Nephron (organoid): Measurements from ENCODE around the gene PDE4B.
"Not testable (repeated sequence)": the region's sequence is repeated elsewhere in the genome, so short reads cannot be mapped to it uniquely, and the experiment has no call there.

Experiments
- H3K27ac Mint-ChIP-seq, 3 experiments: 2 replicates each; pipeline ENCODE4 v1.8.0; 2020; ENCODE audit warnings: mixed read lengths in 3 of 3, mild to moderate bottlenecking in 2 of 3, moderate library complexity in 1 of 3
- H3K27me3 Mint-ChIP-seq: 2 replicates; pipeline ENCODE4 v1.8.0; 2021; ENCODE audit warnings: low read depth, mild to moderate bottlenecking, moderate library complexity, mixed read lengths
- H3K36me3 Mint-ChIP-seq: 2 replicates; pipeline ENCODE4 v1.8.0; 2020; ENCODE audit warnings: low read depth, mixed read lengths
- H3K4me1 Mint-ChIP-seq: 2 replicates; pipeline ENCODE4 v1.8.0; 2020; ENCODE audit warnings: mixed read lengths
- H3K4me3 Mint-ChIP-seq, 3 experiments: 2 replicates each; pipeline ENCODE4 v1.8.0; 2020; ENCODE audit warnings: mild to moderate bottlenecking in 3 of 3, mixed read lengths in 3 of 3, moderate library complexity in 2 of 3
- H3K9me3 Mint-ChIP-seq: 2 replicates; pipeline ENCODE4 v1.8.0; 2020; ENCODE audit warnings: mixed read lengths
- TF ChIP-seq, protein P1 (sequence below), 3 experiments: fragments of 200-600 bp; sonication (generic); IDR thresholded peaks; one replicate each; pipeline ENCODE4 v1.5.0; 2021; ENCODE audit warnings: antibody characterized with exemption in 3 of 3; ENCODE audit not compliant: unreplicated experiment in 3 of 3

PDE4B gene

GRCh38 chr1:66132324-66132723 is 339.6 kb downstream of the PDE4B start:
- no peaks in the 10 kb centered on the region for H3K9me3 Mint-ChIP-seq
- H3K36me3 Mint-ChIP-seq = no peaks in the 10 kb centered on the region
- H3K4me1 Mint-ChIP-seq = no peaks in the 10 kb centered on the region
- H3K27me3 Mint-ChIP-seq = no peaks in the 10 kb centered on the region
- H3K27ac Mint-ChIP-seq = no peak overlapping the region
- TF ChIP-seq, protein P1, sequence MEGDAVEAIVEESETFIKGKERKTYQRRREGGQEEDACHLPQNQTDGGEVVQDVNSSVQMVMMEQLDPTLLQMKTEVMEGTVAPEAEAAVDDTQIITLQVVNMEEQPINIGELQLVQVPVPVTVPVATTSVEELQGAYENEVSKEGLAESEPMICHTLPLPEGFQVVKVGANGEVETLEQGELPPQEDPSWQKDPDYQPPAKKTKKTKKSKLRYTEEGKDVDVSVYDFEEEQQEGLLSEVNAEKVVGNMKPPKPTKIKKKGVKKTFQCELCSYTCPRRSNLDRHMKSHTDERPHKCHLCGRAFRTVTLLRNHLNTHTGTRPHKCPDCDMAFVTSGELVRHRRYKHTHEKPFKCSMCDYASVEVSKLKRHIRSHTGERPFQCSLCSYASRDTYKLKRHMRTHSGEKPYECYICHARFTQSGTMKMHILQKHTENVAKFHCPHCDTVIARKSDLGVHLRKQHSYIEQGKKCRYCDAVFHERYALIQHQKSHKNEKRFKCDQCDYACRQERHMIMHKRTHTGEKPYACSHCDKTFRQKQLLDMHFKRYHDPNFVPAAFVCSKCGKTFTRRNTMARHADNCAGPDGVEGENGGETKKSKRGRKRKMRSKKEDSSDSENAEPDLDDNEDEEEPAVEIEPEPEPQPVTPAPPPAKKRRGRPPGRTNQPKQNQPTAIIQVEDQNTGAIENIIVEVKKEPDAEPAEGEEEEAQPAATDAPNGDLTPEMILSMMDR (IDR thresholded peaks at IDR 0.05; ENCODE audit: unreplicated experiment in 3 of 3) = no peak
- no peak overlapping the region for H3K4me3 Mint-ChIP-seq

DNA sequence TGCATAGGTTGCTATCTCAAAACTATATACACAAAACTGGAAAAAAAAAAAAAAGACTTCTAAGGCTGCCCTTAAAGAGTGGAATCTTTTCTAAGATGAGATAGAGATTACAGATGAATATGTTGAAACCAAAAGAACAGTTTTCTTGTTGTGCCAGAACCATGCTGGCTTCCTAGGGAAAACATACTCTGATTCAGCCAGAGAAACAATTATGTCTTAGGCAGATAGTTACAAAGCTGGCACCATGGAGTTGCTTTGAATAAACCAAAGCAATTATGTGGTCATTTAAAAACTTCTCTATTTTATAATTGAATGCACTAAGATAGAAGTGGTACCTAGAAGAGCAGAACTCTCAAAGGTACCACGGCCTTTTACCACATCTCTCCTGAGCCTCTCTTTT is 341.3 kb downstream of the PDE4B start:
- H3K27me3 Mint-ChIP-seq = no peaks in the 10 kb centered on the region
- no peak overlapping the region for H3K27ac Mint-ChIP-seq
- TF ChIP-seq, protein P1 (IDR thresholded peaks at IDR 0.05; ENCODE audit: unreplicated experiment in 3 of 3) = no peak
- H3K36me3 Mint-ChIP-seq = no peaks in the 10 kb centered on the region
- H3K4me1 Mint-ChIP-seq = no peaks in the 10 kb centered on the region
- no peak overlapping the region for H3K4me3 Mint-ChIP-seq
- H3K9me3 Mint-ChIP-seq = no peaks in the 10 kb centered on the region

DNA sequence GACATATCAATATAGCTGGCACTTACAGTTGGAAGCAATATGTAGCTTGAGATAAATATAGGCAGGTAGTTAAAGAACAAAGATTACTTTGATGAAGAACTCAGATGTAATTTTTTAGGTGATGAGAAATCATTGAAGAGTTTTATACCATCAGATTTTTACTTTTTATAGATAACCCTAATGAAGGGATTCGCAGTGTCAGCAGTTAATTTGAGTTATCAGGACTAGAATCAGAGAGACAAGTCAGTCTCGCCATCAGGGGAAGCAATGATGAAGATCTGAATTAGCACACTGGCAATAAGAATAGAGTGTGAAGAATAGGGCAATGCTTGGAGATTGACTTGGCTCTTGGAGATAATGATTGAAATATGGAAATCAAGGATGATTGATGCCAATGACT is 342.5 kb downstream of the PDE4B start:
- Mint-ChIP-seq H3K9me3 (no peaks in the 10 kb centered on the region), H3K4me3 (no peak overlapping the region), H3K27ac (no peak overlapping the region), H3K27me3 (no peaks in the 10 kb centered on the region), H3K36me3 (no peaks in the 10 kb centered on the region), H3K4me1 (no peaks in the 10 kb centered on the region)
- TF ChIP-seq, protein P1 (IDR thresholded peaks at IDR 0.05; ENCODE audit: unreplicated experiment in 3 of 3) = no peak

DNA sequence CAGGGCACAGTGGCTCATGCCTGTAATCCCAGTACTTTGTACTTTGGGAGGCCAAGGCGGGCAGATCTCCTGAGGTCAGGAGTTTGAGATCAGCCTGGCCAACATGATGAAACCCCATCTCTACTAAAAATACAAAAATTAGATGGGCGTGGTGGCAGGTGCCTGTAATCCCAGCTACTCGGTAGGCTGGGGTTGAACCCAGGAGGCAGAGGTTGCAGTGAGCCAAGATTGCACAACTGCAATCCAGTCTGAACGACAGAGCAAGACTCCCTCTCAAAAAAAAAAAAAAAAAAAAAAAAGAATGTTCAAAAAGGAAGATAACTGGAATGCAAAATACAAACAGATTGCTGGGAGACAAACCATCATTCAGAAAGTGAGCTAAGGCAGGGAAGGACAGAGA is 343.7 kb downstream of the PDE4B start:
- not testable (repeated sequence) for H3K36me3 Mint-ChIP-seq, H3K4me1 Mint-ChIP-seq, H3K9me3 Mint-ChIP-seq, H3K4me3 Mint-ChIP-seq, H3K27ac Mint-ChIP-seq, H3K27me3 Mint-ChIP-seq

GRCh38 chr1:66137235-66137634 is 344.5 kb downstream of the PDE4B start:
- no peaks in the 10 kb centered on the region for H3K36me3 Mint-ChIP-seq
- no peaks in the 10 kb centered on the region for H3K4me1 Mint-ChIP-seq
- no peak overlapping the region for H3K27ac Mint-ChIP-seq

GRCh38 chr1:66138613-66139012 is 345.9 kb downstream of the PDE4B start:
- TF ChIP-seq, protein P1 (IDR thresholded peaks at IDR 0.05; ENCODE audit: unreplicated experiment in 3 of 3) = no peak
- Mint-ChIP-seq H3K4me1 (no peaks in the 10 kb centered on the region), H3K4me3 (no peak overlapping the region), H3K9me3 (no peaks in the 10 kb centered on the region), H3K36me3 (no peaks in the 10 kb centered on the region), H3K27ac (no peak overlapping the region), H3K27me3 (no peaks in the 10 kb centered on the region)

More at GRCh38 chr1:66137235-66137634, 344.5 kb downstream of the PDE4B start:
- H3K27me3 Mint-ChIP-seq = no peaks in the 10 kb centered on the region
- TF ChIP-seq, protein P1 (IDR thresholded peaks at IDR 0.05; ENCODE audit: unreplicated experiment in 3 of 3) = no peak
- no peak overlapping the region for H3K4me3 Mint-ChIP-seq
- no peaks in the 10 kb centered on the region for H3K9me3 Mint-ChIP-seq
